SHP77 (cell line): ENCODE results near the gene CST7.
"Not testable (repeated sequence)": the region's sequence is repeated elsewhere in the genome, so short reads cannot be mapped to it uniquely, and the experiment has no call there.

Experiments used
- DNase-seq, 2 experiments: peaks; one replicate each; lab custom pipeline; 2025; lab: John Stamatoyannopoulos, UW

CST7 gene

DNA sequence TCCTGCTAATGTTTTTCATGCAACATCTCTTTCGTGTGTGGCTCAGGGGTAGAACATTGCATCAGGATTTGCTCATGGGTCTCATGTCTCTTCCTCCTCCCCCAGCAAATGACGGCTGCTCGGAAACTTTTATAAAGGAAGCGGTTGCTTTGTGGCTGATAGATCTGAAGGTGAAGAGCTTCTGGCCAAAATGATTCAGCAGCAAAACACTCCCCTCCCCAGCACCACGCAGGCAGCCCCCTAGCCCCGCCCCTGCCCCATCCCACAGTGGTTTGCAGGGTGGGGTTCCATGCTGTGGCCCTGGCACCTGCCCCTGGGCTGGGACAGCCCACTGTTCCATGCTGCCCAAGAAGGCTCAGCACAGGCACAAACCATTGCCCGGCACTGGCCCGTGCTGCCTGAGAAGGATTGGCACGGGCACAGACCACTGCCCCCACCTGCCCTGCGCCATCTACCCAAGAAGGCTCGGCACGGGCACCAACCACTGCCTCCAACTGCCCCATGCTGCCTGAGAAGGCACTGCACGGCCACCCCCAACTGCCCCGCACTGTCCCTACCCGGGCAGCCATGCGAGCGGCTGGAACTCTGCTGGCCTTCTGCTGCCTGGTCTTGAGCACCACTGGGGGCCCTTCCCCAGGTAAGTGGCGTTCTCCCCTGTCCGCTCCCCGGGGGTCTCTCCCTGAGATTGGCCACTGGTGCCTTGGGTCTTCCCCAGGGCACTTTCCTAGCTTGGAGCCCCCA is at the start of gene CST7:
CST7 (plus strand) TSS at position 331 of the 741 bp plus-strand sequence; CDS start at position 568, 237 bp downstream.
- DNase-seq, result no peak

DNA sequence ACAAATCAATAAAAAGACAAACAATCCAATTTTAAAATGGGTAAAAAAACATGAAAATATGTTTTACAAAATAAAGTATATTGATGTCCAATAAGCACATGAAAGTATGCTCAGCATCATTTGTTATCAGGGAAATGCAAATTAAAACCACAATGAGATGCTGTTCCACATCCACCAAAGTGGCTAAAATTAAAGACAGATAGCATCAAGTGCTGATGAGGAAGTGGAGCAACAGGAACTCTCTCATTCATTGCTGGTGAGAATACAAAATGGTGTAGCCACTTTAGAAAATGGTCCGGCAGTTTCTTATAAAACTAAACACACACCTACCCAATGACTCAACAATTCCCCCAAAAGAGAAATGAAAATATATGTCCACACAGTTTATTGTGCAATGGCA is 42.3 kb upstream of the CST7 start:
- DNase-seq, result no peak

DNA sequence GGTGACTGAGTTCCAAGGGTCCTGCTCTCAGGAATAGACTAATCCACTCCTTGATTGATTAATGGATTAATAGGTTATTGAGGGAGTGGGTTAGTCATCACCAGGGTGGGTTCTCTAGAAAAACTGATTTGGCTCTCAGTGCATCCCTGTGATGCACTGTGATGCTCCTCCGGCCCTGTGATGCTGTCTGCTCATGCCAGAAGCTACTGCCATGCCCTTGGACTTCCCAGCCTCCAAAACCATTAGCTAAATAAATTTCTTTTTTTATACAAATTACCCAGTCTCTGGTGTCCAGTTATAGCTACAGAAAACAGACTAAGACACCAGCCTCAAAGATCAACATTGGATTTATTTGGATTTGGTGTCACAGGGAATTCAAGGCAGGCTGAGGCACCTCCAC is 40.4 kb upstream of the CST7 start:
- DNase-seq, result no peak

DNA sequence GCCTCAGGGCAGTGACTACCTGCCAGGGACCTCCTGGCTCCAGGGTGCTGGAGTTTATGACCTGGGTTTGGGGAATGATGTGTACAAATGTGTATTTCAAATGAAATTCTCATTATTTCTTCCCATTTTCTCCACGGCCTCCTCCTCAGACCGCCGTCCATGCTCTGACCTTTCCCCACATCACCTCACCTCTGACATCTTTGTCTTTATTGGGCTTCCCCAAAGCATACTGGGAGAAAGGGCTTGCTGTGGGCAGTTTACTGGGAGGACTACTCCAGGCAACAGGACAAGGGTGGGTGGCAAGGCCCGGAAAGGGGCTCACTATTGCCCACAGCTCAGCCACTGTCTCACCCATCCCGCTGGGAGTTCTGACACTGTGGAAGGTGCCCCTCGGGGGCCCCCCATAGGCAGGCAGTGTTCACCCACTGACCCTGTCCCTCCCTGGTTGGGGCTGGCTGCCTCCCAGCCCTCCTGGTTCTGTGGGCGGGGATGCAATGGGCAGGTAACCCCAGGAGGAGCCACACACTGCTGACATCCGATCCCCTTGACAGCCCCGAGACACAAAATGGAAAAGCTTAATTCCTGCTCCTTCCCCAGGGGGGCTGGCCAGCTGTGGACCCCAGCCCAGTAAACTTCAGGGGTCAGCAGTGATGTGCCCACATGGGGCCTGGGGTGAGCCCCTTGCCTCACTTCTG is 39.8 kb upstream of the CST7 start:
- DNase-seq, result no peak

- no peak for DNase-seq
These were observed 39.2 kb upstream of the CST7 start for GRCh38 chr20:24909861-24910260.

DNA sequence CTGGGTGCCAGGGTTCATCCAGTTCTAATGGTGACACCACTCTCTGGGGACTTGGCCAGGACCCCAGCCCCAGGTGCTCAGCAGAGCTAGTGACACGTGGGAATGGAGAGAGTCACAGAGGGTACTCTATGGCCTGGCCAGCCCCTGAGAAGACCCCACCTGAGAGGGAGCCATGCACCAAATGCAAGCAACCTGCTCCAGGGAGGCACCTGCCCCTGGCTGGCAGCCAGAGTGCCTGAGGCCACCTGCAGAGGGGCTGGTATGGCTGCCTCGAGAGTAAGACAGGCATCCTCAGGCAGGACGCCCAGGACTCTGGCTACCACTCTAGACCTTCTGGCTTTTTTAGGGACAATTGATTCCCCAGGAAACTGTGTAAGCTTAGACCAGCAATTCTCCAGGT is 38.6 kb upstream of the CST7 start:
- DNase-seq, result no peak

DNA sequence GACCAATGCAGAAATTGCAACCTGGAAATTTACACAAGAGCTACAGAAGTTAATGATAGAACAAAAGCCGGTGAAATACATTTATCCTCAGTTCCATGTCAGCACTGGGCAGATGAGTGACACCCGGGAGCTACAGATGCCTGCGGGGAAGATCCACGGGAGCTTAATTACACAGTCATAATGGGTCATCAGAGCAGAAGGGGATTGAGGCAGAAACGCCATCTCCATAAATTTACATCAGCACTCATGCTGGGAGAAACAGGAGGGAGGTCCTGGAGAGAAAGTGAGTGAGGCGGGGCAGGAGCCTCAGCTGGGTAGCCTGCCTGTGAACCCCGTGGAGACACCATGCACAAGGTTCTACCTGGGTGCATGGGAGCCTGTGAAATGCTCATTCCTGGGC is 37.6 kb upstream of the CST7 start:
- no peak for DNase-seq

DNA sequence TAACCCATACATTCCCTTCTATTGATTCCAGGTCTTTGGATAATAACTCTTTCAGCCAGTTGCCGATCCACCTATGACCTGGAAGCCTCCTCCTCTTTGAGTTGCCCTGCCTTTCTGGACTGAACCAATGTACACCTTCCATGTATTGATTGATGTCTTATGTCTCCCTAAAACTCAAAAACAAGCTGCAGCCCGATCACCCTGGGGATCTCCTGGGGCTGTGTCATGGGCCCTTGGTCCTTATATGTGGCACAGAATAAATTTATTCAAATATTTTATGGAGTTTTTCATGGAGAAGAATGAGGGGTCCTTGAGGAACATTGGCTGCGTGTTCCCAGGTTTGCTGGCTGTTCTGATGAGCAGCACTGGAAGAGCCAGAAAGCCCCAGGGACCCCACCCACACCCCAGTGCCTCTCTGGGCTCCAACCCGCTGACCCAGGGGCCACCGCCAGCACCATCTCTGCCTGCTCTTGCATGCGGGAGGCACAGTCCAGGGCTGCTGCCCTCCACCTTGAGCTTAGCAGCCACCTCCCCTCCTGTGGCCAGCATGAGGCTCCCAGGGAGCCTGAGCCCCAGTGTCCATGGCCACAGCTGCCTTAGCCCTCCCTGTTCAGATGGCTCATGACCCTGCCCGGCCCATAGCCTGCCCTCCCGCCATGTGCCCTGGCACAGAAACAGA is 36.5 kb upstream of the CST7 start:
- no peak for DNase-seq

GRCh38 chr20:24913076-24913628 is 35.9 kb upstream of the CST7 start:
- DNase-seq, result no peak

GRCh38 chr20:24914388-24915241 is 34.5 kb upstream of the CST7 start:
- DNase-seq, result no peak

- DNase-seq, result no peak
These were observed 33.6 kb upstream of the CST7 start for GRCh38 chr20:24915440-24915839.

- DNase-seq, result no peak
These were observed 33.2 kb upstream of the CST7 start for GRCh38 chr20:24915892-24916291.

GRCh38 chr20:24916412-24916811 is 32.7 kb upstream of the CST7 start:
- no peak for DNase-seq

GRCh38 chr20:24917056-24917455 is 32.0 kb upstream of the CST7 start:
- no peak for DNase-seq

GRCh38 chr20:24917797-24918578 is 31.1 kb upstream of the CST7 start:
- peak; percentile 65 to 69 for DNase-seq

DNA sequence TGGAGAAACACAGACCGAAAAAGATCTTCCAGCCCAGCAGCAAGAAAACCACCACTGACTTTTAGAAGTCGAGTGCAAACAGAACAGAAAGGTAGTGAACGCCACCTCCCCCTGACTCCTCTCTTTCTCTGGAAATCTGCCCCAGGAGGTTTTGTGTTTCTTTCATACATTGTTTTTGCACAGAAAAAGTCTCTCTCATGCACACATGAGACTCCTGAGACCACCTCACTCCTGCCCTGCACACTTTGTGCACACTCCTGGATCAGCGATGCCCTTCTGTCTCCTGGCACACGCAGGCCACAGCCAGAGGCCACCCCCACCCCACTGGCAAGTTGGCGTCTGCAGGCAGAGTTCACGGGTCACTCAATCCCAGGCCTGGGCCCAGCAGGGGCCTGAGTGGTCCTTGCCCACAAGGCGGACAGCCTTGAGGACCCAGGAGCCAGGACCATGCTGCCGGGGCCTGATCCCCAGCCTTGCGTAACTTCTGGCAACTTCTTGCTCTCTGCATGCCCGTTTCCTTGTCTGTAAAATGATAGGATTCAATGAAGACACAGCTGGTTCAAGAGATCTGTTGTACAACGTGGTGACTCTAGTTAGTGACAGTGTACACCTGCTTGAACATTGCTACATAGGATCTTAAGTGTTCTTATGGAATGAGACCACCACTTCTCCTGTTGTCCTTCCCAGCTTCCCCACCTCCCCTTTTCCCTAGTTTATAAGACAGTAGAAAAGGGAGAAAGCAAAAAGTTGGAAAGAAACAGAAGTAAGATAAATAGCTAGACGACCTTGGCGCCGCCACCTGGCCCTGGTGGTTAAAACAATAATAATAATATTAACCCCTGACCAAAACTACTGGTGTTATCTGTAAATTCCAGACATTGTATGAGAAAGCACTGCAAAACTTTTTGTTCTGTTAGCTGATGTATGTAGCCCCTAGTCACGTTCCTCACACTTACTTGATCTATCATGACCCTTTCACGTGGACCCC is 30.2 kb upstream of the CST7 start:
- DNase-seq, result no peak

DNA sequence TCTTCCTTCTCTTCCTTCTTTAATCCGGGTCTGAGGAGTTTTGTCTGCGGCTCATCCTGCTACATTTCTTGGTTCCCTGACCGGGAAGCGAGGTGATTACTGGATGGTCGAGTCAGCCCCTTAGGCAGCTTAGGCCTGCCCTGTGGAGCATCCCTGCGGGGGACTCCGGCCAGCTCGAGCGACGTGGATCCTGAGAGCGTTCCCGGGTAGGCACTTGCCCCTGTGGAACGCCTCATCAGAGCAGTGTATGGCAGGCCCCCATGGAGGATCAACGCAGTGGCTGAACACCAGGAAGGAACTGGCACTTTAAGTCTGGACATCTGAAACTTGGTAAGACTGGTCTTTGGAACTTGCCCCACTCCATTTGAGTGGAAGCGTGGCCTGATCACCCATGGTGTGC is 29.4 kb upstream of the CST7 start:
- not testable (repeated sequence) for DNase-seq

- DNase-seq, result not testable (repeated sequence)
These were observed 28.4 kb upstream of the CST7 start for GRCh38 chr20:24920706-24921105.

DNA sequence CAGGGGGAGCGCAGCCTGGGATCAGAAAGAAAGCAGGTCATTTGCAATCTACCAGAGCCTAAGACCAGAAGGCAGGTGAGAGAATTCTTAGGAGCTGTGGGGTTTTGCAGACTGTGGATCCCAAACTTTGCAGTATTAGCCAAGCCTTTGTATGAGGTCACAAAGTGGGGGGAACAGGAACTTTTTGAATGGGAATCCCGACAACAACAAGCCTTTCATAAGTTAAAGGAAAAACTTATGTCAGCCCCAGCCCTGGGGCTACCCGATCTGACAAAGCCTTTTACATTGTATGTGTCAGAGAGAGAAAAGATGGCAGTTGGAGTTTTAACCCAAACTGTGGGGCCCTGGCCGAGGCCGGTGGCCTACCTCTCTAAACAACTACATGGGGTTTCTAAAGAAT is 19.8 kb upstream of the CST7 start:
- DNase-seq, result not testable (repeated sequence)
